ENCODE measurements around the gene ITIH5.

ITIH5 gene

GRCh38 chr10:7518693-7519092 is 148.1 kb downstream of the ITIH5 start:
- H3K4me3 ChIP-seq (ENCODE audit: low read depth, low read length): no peak overlapping the region
- DNase-seq (ENCODE audit: low read depth): no peak
- TF ChIP-seq CTCF (IDR thresholded peaks at IDR 0.05; ENCODE audit: insufficient read depth, low read depth, low read length, missing control alignments): no peak

GRCh38 chr10:7515439-7515838 is 151.3 kb downstream of the ITIH5 start:
- no peak for DNase-seq (ENCODE audit: low read depth)
- H3K4me3 ChIP-seq (ENCODE audit: low read depth, low read length): no peak overlapping the region
- TF ChIP-seq CTCF (IDR thresholded peaks at IDR 0.05; ENCODE audit: insufficient read depth, low read depth, low read length, missing control alignments): no peak

GRCh38 chr10:7513936-7514335 is 152.8 kb downstream of the ITIH5 start:
- DNase-seq (ENCODE audit: low read depth): no peak

GRCh38 chr10:7513455-7513854 is 153.3 kb downstream of the ITIH5 start:
- TF ChIP-seq CTCF (IDR thresholded peaks at IDR 0.05; ENCODE audit: insufficient read depth, low read depth, low read length, missing control alignments): no peak
- H3K4me3 ChIP-seq (ENCODE audit: low read depth, low read length): no peak overlapping the region
- DNase-seq (ENCODE audit: low read depth): no peak

More at GRCh38 chr10:7513936-7514335, 152.8 kb downstream of the ITIH5 start:
- H3K4me3 ChIP-seq (ENCODE audit: low read depth, low read length): no peak overlapping the region
- no peak for TF ChIP-seq CTCF (IDR thresholded peaks at IDR 0.05; ENCODE audit: insufficient read depth, low read depth, low read length, missing control alignments)

- DNase-seq (ENCODE audit: low read depth): no peak
- H3K4me3 ChIP-seq (ENCODE audit: low read depth, low read length): no peak overlapping the region
- TF ChIP-seq CTCF (IDR thresholded peaks at IDR 0.05; ENCODE audit: insufficient read depth, low read depth, low read length, missing control alignments): no peak
Observed at GRCh38 chr10:7512487-7512886, 154.3 kb downstream of the ITIH5 start.

GRCh38 chr10:7511612-7512011 is 155.2 kb downstream of the ITIH5 start:
- no peak overlapping the region for H3K4me3 ChIP-seq (ENCODE audit: low read depth, low read length)
- DNase-seq (ENCODE audit: low read depth): no peak
- no peak for TF ChIP-seq CTCF (IDR thresholded peaks at IDR 0.05; ENCODE audit: insufficient read depth, low read depth, low read length, missing control alignments)
